ENCODE results near the gene RIPK3.

Gene RIPK3

GRCh38 chr14:24291446-24292117 lies 48.2 kb downstream of the RIPK3 start:
- ChIA-PET CTCF (interaction anchor here (0.9 to 15.5 kb wide), 12 partner anchors 7 to 139 kb away, joined by 3 to 323 read pairs (median 8); partner anchors contain the start of genes CBLN3, CIDEB, DHRS1 and KHNYN), POLR2A (interaction anchor here (1.2 to 1.8 kb wide), 2 partner anchors 21 to 49 kb away, joined by 3 to 6 read pairs; partner anchors contain the start of gene TINF2)
- TF ChIP-seq CTCF (IDR thresholded peaks at IDR 0.05; ENCODE audit: control extremely low read depth, extremely low read depth, low read depth, missing control alignments) = no peak
- no peak for DNase-seq (ENCODE audit: extremely low spot score)

- CTCF ChIA-PET = interaction anchor here (0.7 to 15.5 kb wide), 13 partner anchors 8 to 182 kb away, joined by 3 to 323 read pairs (median 7); partner anchors contain the start of genes CBLN3, CIDEB, DHRS1 and IRF9
- DNase-seq (ENCODE audit: extremely low spot score) = no peak
- POLR2A ChIA-PET = interaction anchor here (1.2 kb wide), 2 partner anchors 20 to 28 kb away, joined by 3 read pairs; partner anchors contain the start of gene TGM1
- TF ChIP-seq CTCF (IDR thresholded peaks at IDR 0.05; ENCODE audit: control extremely low read depth, extremely low read depth, low read depth, missing control alignments) = no peak
Observed at GRCh38 chr14:24290746-24291145, 49.0 kb downstream of the RIPK3 start.

- POLR2A ChIA-PET = interaction anchor here (1.2 kb wide), 2 partner anchors 19 to 27 kb away, joined by 3 read pairs; partner anchors contain the start of gene TGM1
- TF ChIP-seq CTCF (IDR thresholded peaks at IDR 0.05; ENCODE audit: control extremely low read depth, extremely low read depth, low read depth, missing control alignments) = no peak
- DNase-seq (ENCODE audit: extremely low spot score) = peak; percentile 58
- CTCF ChIA-PET = interaction anchor here (0.6 to 15.5 kb wide), 14 partner anchors 9 to 181 kb away, joined by 3 to 323 read pairs (median 6); partner anchors contain the start of genes CBLN3, CIDEB, DHRS1 and KHNYN
Observed at GRCh38 chr14:24289649-24290280, 50.0 kb downstream of the RIPK3 start.

- ChIA-PET CTCF (interaction anchor here (1.0 to 13.3 kb wide), 3 partner anchors 11 to 44 kb away, joined by 4 to 121 read pairs (median 4); partner anchors contain the start of genes DHRS1 and NOP9), POLR2A (no interaction called here)
- no peak for TF ChIP-seq CTCF (IDR thresholded peaks at IDR 0.05; ENCODE audit: control extremely low read depth, extremely low read depth, low read depth, missing control alignments)
- DNase-seq (ENCODE audit: extremely low spot score) = no peak
Observed at GRCh38 chr14:24286996-24287395, 52.8 kb downstream of the RIPK3 start.

All from GM10248 (cell line).